Measurements from ENCODE around the gene DHX58. TPM values are rescaled to one million over a fixed set of nuclear protein-coding genes. Genes with fewer than 3 reads are reported as not detected.

Gene DHX58
- total and polyA plus RNA-seq, 2 of the 4 experiments (the other 2 are of a cell fraction), result 1.1 to 2.8 TPM

- dilution Hi-C loops (cut with HindIII; ENCODE audit: low sequenced_read_pairs, unreplicated experiment), result no loop called here
- TF ChIP-seq CHD1 (IDR thresholded peaks at IDR 0.05; ENCODE audit: low read depth, low read length) (no peak), RAD21 (IDR thresholded peaks at IDR 0.05; ENCODE audit: low read length) (no peak), RCOR1 (IDR thresholded peaks at IDR 0.05; ENCODE audit: insufficient replicate concordance, low read length) (no peak), CTCF (conservative IDR thresholded peaks at IDR 0.05; ENCODE audit: low read depth, low read length) (no peak), BHLHE40 (IDR thresholded peaks at IDR 0.05; ENCODE audit: low read depth, low read length) (no peak), CEBPB (IDR thresholded peaks at IDR 0.05; ENCODE audit: low read depth, low read length) (no peak)
- no peak overlapping the region for H2BK15ac ChIP-seq (ENCODE audit: low read depth, low read length)
- ChIA-PET CTCF (no interaction called here), POLR2A (ENCODE audit: unreplicated experiment) (no interaction called here)
- H3K36me3 ChIP-seq (ENCODE audit: control insufficient read depth, insufficient read depth, low read length), result peaks cover 55% of the 10 kb centered on the region
- H3K9ac ChIP-seq (ENCODE audit: low read depth, low read length), result no peak overlapping the region
- H3K56ac ChIP-seq (ENCODE audit: extremely low read depth, insufficient read depth, low read length), result no peak overlapping the region
- no peaks in the 10 kb centered on the region for H3K27me3 ChIP-seq (ENCODE audit: control insufficient read depth, insufficient read depth, low read length)
- H4K91ac ChIP-seq (ENCODE audit: insufficient read depth, low read depth, low read length), result no peak overlapping the region
- peaks cover 30 to 44% of the 10 kb centered on the region in 2 experiments for H3K79me1 ChIP-seq (ENCODE audit: low read depth in 1 of 2, low read length in 2 of 2)
- intact Hi-C loops (cut with micrococcal nuclease), result no loop called here
- no peak overlapping the region for H2AFZ ChIP-seq (replicated peaks; ENCODE audit: low read length, poor library complexity)
- H2BK5ac ChIP-seq (ENCODE audit: low read depth, low read length, poor library complexity, severe bottlenecking), result no peak overlapping the region
- no peak overlapping the region for H3K27ac ChIP-seq (ENCODE audit: insufficient read depth, low read length)
- ATAC-seq (ENCODE audit: low read depth), result no peak
- no peak overlapping the region for H3K4ac ChIP-seq (ENCODE audit: low read depth, low read length)
- in situ Hi-C loops (cut with MboI; ENCODE audit: low sequenced_read_pairs), result no loop called here
- no peak overlapping the region for H3K4me2 ChIP-seq (ENCODE audit: low read depth, low read length)
- H2AK5ac ChIP-seq (ENCODE audit: low read depth, low read length), result no peak overlapping the region
- peaks cover 28% of the 10 kb centered on the region for H4K20me1 ChIP-seq (ENCODE audit: insufficient read depth, low read length)
- no peak overlapping the region for H2BK20ac ChIP-seq (ENCODE audit: low read depth, low read length)
- no peaks in the 10 kb centered on the region for H3K9me3 ChIP-seq (ENCODE audit: control insufficient read depth, insufficient read depth, low read length)
- H3K14ac ChIP-seq (replicated peaks; ENCODE audit: low read depth, low read length), result no peak overlapping the region
- no CpG with 5 or more reads among the region's 6 CpGs for WGBS, 2 experiments (ENCODE audit: extremely low coverage in 2 of 2, insufficient read length in 1 of 2)
- no peak overlapping the region for H4K5ac ChIP-seq (ENCODE audit: low read depth, low read length)
- no peak overlapping the region for H4K8ac ChIP-seq (ENCODE audit: low read depth in 2 of 2, low read length in 2 of 2)
- no TSS peak for BruUV-seq (replicated peaks)
- H3K9me1 ChIP-seq (ENCODE audit: insufficient read depth, low read length), result peaks cover 21% of the 10 kb centered on the region
- DNase-seq, result no peak
- H3K4me1 ChIP-seq (ENCODE audit: control insufficient read depth, insufficient read depth, low read length), result peaks cover 7% of the 10 kb centered on the region
- no peak overlapping the region for H2BK120ac ChIP-seq (ENCODE audit: low read depth, low read length)
- no peak overlapping the region for H3K18ac ChIP-seq (ENCODE audit: low read depth, low read length)
- no peak overlapping the region for H3K23ac ChIP-seq (ENCODE audit: low read depth, low read length)
- H3K4me3 ChIP-seq (ENCODE audit: insufficient read depth, low read depth, low read length), result no peak overlapping the region
- H2AK9ac ChIP-seq (replicated peaks; ENCODE audit: low read depth, low read length, poor library complexity), result no peak overlapping the region
Measured at GRCh38 chr17:42127414-42127813, 14.9 kb upstream of the DHX58 start.
